Lung (tissue), 12 donors: ENCODE results near the gene ACAP1. TPM values are rescaled to one million over a fixed set of nuclear protein-coding genes. Genes with fewer than 3 reads are reported as not detected.

ENCODE experiments used
- ATAC-seq: fragments of 200-7000 bp; cut with Tn5 transposase; one replicate; pipeline ENCODE4 v1.9.1; 2020; ENCODE audit warnings: moderate number of reproducible peaks; ENCODE audit not compliant: insufficient read depth, low FRiP score
- DNase-seq, 3 donors: peaks; one replicate each; pipeline ENCODE4 v3.0.0-alpha.2; 2013 to 2017
- H3K27ac ChIP-seq, 2 donors: one replicate each; pipeline ENCODE4 v1.5.1; 2013; ENCODE audit warnings: mild to moderate bottlenecking in 2 of 2, moderate library complexity in 2 of 2, control low read depth in 1 of 2, inconsistent platforms in 1 of 2, low read depth in 1 of 2, low read length in 1 of 2
- H3K27me3 ChIP-seq, 3 donors: one replicate each; pipeline ENCODE4 v1.5.1; 2013; ENCODE audit warnings: low read length in 2 of 3; ENCODE audit not compliant: control insufficient read depth in 3 of 3, insufficient read depth in 3 of 3
- H3K36me3 ChIP-seq, 4 donors: one replicate each; pipeline ENCODE4 v1.5.1; 2013; ENCODE audit warnings: low read length in 4 of 4, mild to moderate bottlenecking in 1 of 4, moderate library complexity in 1 of 4; ENCODE audit not compliant: control insufficient read depth in 4 of 4, insufficient read depth in 4 of 4
- H3K4me1 ChIP-seq, 5 donors: one replicate each; pipeline ENCODE4 v1.5.1; 2013; ENCODE audit warnings: low read length in 5 of 5, mild to moderate bottlenecking in 2 of 5, moderate library complexity in 1 of 5; ENCODE audit not compliant: control insufficient read depth in 5 of 5, insufficient read depth in 5 of 5
- H3K4me3 ChIP-seq: one replicate; pipeline ENCODE4 v1.5.1; 2013; ENCODE audit warnings: mild to moderate bottlenecking, control low read depth, moderate library complexity
- H3K9ac ChIP-seq, 2 donors: one replicate each; pipeline ENCODE4 v1.5.1; 2013; ENCODE audit warnings: low read length in 2 of 2, control low read depth in 1 of 2; ENCODE audit not compliant: insufficient read depth in 1 of 2
- H3K9me3 ChIP-seq, 4 donors: one replicate each; pipeline ENCODE4 v1.5.1; 2013; ENCODE audit warnings: low read length in 3 of 4, mild to moderate bottlenecking in 1 of 4, moderate library complexity in 1 of 4; ENCODE audit not compliant: control insufficient read depth in 4 of 4, insufficient read depth in 3 of 4
- WGBS, 2 donors: extraction: QIAGEN DNeasy Blood & Tissue Kit; methylation state at CpG; one replicate each; pipeline ENCODE4 v1.1.7; 2013; 5-methylcytosine and 5-hydroxymethylcytosine counted together
- polyA plus RNA-seq, 2 donors: library from polyadenylated mRNA; stranded (reverse); fragments of 200-250 nt; gene quantifications; one replicate each; pipeline ENCODE4 v1.2.1, GENCODE V29; 2013
- total RNA-seq, 2 donors: library from RNA; depleted of rRNA in 1 of 2; stranded (reverse); fragments of >200 nt in 1 of 2; gene quantifications; one replicate each; pipeline ENCODE4 v1.2.1, GENCODE V29; 2014 to 2021
- TF ChIP-seq, protein P1 (sequence below): IDR thresholded peaks from 2 replicates; pipeline ENCODE4 v1.5.1; 2012; ENCODE audit warnings: mild to moderate bottlenecking; ENCODE audit errors: control extremely low read depth, extremely low read depth
- donor health status: control.
- donor health status: control.
- donor health status: Bipolar disorder and iron deficiency.
- donor health status: healthy.
- donor health status: DM: yes; HTN: yes; CAD: no.

The ACAP1 gene
- total and polyA plus RNA-seq, 4 donors: 9.2 to 39.4 (median 22.1) TPM

DNA sequence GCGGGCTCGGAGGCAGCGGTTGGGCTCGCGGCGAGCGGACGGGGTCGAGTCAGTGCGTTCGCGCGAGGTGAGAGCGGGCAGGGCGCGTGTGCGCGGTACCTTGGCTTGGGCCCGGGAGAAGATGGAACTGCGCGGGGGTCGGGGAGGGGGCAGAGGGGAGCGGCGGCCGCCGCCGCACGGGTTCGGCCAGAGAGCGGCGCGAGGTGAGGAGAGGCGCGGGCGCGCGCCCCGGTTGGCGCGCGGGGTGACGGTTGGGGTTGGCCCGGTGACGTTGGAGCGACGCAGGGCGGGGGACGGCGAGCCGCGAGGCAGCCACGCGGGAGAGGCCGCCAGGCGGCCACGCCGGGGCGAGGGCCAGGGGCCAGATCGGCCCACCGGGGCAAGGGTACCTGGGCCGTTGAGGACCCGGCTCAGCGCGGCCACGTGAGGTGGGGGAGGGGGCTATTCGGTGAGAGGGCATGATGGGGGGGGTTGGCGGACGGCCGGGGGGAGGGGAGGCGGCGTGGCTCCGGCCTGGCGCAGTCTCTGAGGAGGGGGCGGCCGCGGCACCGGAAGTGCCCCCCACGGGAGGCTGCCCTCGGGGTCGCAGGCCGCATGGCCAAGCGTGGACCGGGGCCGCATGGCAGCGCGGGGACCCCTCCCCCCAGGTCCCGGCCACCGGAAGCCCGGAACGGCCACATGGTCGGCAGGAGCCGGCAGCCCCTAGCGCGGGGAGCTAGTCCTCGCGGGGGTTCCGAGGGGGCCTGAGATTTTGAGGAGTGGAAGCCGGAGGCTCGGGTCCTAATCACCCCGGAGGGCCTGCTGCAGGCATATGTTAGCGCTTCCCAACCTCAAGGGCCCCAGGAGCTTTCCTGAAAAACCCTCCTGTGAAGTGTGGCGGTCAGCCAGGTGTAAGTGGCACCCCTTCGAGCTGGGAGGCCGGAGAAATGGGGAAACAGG is 28.4 kb upstream of the ACAP1 start:
- Histone ChIP-seq H3K27ac (peak overlapping the region; percentile 84 to 99), H3K4me1 (peaks cover 0 to 17% (median 8%) of the 10 kb centered on the region in 5 donors), H3K36me3 (peaks cover 17 to 27% (median 25%) of the 10 kb centered on the region in 4 donors), H3K9ac (peak overlapping the region; percentile 51 to 73), H3K27me3 (no peaks in the 10 kb centered on the region), H3K9me3 (peaks cover 0 to 2% (median 0%) of the 10 kb centered on the region in 4 donors), H3K4me3 (peak overlapping the region; percentile 89)
- ATAC-seq: peak; percentile 49
- peak in 2 of 3 donors; percentile 29 to 42 for DNase-seq
- TF ChIP-seq, protein P1, sequence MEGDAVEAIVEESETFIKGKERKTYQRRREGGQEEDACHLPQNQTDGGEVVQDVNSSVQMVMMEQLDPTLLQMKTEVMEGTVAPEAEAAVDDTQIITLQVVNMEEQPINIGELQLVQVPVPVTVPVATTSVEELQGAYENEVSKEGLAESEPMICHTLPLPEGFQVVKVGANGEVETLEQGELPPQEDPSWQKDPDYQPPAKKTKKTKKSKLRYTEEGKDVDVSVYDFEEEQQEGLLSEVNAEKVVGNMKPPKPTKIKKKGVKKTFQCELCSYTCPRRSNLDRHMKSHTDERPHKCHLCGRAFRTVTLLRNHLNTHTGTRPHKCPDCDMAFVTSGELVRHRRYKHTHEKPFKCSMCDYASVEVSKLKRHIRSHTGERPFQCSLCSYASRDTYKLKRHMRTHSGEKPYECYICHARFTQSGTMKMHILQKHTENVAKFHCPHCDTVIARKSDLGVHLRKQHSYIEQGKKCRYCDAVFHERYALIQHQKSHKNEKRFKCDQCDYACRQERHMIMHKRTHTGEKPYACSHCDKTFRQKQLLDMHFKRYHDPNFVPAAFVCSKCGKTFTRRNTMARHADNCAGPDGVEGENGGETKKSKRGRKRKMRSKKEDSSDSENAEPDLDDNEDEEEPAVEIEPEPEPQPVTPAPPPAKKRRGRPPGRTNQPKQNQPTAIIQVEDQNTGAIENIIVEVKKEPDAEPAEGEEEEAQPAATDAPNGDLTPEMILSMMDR: no peak
- WGBS, 2 donors: 0 to 1% methylated on average over 53 to 104 of the region's 104 CpGs

DNA sequence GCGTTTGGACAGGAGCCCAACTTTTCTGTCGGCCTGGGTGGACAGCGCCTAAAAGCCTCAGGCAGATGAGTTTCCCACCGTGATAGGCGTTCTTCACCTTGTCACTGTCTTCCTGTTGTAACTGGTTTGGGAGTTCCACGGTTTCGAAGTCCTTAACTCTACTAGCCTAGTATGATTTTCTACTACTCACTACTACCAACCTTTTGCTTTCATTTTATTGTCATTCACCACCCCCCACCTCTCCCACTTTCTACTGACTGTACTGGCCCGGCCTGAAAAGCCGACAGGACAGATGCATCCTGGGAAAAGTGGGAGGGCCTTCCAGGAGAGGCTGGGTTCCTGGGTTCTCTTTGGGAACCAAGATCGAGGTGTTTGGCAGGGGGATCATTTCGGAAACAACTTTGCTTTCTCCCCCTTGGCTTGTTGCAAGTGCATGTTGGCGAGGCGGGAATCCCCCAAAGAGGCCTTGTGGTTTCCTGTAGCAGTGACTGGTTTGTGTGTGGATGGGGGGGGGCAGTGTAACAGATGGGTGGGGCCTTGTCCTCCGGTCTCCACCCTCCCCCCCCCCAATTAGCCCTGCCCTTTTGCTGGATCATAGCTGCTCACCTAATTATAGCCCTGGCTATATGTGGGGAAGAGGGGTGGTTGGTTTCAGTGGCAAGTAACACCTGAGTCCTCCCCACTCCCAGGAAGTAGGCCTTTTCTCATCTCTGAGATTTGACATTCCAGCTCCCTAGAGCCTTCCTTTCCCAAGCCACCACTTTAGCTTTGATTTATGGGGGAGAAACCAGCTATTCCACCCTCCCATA is 27.5 kb upstream of the ACAP1 start:
- peak; percentile 34 for ATAC-seq
- peaks cover 17 to 36% (median 32%) of the 10 kb centered on the region in 4 donors for H3K36me3 ChIP-seq
- DNase-seq: peak; percentile 69 to 72 (median 70)
- peaks cover 0 to 2% (median 0%) of the 10 kb centered on the region in 4 donors for H3K9me3 ChIP-seq
- peak overlapping the region; percentile 51 to 73 for H3K9ac ChIP-seq
- peaks cover 0 to 17% (median 11%) of the 10 kb centered on the region in 5 donors for H3K4me1 ChIP-seq
- TF ChIP-seq, protein P1: no peak
- WGBS, 2 donors: 0% methylated on average over 14 of the region's 14 CpGs
- peak overlapping the region; percentile 89 for H3K4me3 ChIP-seq
- H3K27ac ChIP-seq: peak overlapping the region; percentile 84 to 99
- no peaks in the 10 kb centered on the region for H3K27me3 ChIP-seq

DNA sequence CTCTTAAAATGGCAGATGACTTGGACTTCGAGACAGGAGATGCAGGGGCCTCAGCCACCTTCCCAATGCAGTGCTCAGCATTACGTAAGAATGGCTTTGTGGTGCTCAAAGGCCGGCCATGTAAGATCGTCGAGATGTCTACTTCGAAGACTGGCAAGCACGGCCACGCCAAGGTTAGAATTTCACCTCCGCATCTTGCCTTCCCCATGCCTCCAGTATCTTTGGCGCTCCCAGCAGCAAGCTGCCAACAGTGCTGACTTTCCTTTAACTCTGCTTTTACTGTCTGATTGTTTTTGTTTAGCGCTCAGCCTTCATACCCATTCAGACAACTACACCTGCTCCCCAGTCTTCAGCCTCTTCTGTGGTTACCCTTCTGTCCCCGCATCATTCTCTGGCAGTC is 26.7 kb upstream of the ACAP1 start:
- H3K36me3 ChIP-seq: peaks cover 17 to 39% (median 33%) of the 10 kb centered on the region in 4 donors
- WGBS, 2 donors: 77 to 84% methylated on average over 12 of the region's 12 CpGs

More for the DNA sequence above, 26.7 kb upstream of the ACAP1 start:
- no peak overlapping the region for H3K9ac ChIP-seq
- DNase-seq (no peak), ATAC-seq (no peak)
- peaks cover 6 to 23% (median 14%) of the 10 kb centered on the region in 5 donors for H3K4me1 ChIP-seq
- peak overlapping the region in 1 of 2 donors; percentile 18 for H3K27ac ChIP-seq
- TF ChIP-seq, protein P1: no peak
- no peaks in the 10 kb centered on the region for H3K27me3 ChIP-seq
- H3K4me3 ChIP-seq: no peak overlapping the region
- peaks cover 0 to 2% (median 0%) of the 10 kb centered on the region in 4 donors for H3K9me3 ChIP-seq
